HG02840 (cell line): ENCODE results near the gene UBQLN1.
A peak's percentile ranks its signal among the peaks of the same experiment; 100 is the strongest.
"Not testable (repeated sequence)": the region's sequence is repeated elsewhere in the genome, so short reads cannot be mapped to it uniquely, and the experiment has no call there.

Experiments used
- ATAC-seq: cut with Tn5 transposase; IDR thresholded peaks from one replicate; pipeline ENCODE4 v1.9.1; 2021; ENCODE audit warnings: mild to moderate bottlenecking, moderate library complexity, moderate number of reproducible peaks; ENCODE audit not compliant: unreplicated experiment, low FRiP score

The UBQLN1 gene

DNA sequence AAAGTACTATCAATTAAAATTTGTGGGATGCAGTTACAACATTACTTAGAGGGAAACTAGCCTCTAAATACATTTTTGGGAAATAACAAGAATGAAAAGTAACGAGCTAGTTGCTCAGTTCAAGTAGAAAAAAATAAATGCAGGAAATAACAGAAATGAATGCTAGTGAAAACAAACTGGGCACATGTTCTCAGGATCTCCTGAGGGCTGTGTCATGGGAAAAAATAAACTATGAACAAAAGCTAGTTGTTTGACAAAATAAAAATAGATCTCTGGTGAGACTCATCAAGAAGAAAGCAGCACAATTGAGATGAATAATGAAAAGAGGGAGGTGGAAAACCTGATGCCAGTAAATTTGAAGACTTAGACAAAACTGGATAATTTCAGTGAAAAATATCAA, 68.5 kb downstream of the UBQLN1 start:
- ATAC-seq: no peak

DNA sequence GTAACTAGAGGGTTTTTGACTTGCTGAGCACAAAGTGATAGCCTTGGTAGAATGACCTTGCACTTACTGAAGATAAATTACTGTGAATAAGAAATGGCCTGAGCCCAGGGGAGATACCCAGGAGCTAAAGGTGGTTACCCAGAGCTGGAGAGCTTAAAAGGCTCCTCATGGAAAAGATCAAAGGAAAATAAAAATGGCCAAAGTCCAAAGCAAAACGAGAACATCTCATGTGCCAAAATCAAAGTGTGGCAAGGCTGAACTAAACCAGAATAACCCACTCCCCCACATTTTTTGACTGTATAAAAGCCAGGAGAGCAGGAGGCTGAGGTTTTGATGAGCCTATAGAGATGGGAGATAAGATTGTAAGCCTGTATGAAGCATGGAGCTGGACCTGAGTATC, 70.4 kb downstream of the UBQLN1 start:
- no peak for ATAC-seq

DNA sequence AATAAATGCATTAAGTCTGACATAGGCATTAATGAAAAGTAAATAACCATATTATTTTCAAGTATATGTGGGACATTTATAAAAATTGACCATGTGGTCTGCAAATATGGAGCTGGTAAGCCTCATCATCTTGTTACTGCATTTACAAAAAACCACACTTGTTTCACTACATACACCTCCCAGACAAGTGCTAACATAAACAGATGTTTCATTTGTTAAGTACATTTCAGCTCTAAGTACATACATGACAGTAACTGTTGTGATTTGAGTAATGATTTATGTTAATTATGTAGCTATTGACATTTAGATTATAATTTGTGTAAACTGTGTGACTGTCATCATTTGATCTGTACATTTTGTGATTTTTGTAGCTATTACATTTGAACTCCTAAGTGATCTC, 70.9 kb downstream of the UBQLN1 start:
- no peak for ATAC-seq

DNA sequence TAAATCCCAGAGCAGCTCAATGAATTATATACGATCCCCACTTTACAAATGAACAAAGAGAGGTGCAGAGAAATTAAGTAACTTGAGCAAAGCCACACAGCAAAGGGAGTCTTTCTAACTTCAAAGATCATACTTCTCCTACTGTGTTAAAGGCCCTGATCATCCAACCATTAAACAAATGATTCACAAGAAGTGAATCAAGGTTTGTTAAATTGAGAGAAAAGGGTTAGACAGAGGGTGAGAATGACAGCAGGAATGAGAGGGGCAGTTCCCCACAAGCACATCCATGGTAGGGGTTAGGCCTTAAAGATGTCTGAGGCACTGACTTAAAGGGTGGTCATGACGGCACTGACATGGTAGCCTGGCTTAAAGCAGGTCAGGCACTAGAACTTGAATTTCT, 74.1 kb downstream of the UBQLN1 start:
- no peak for ATAC-seq

DNA sequence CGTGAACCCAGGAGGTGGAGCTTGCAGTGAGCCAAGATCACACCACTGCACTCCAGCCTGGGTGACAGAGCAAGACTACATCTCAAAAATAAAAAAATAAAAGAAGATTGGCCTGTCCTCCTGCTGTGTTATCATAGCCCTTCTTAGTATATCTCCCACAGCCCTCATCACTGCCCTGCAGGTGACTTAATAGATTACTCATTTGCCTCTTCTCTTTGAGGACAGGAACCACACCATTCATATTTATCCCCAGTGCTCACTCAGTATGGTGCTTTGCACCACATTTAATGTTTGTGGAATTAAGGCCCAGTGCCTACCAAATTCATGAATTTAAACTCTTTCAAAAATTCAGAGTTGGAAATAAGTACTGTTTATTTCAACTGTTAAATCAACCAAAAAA, 74.5 kb downstream of the UBQLN1 start:
- ATAC-seq: no peak

DNA sequence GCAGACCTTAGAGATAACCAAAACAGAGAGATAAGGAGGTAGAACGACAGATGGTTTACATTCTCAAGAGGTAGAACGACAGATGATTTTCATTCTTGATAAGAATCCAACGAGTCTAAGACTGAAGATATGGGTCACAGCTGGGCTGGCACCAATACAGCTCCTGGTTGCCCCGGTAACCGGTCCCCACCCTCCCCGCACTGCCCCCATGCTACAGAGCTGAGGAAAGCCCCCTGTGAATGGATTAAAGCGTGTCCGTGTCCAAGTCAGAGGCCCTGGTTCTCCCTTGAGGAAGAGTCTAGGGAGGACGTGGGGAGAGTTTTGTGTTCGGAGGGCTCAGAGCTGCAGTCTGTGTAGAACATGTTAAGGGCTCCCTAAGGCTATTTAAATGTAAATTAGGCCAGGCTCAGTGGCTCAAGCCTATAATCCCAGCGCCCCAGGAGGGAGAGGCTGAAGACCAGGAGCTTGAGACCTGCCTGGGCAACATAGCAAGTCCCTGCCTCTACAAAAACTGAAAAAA, 76.8 kb downstream of the UBQLN1 start:
- no peak for ATAC-seq

DNA sequence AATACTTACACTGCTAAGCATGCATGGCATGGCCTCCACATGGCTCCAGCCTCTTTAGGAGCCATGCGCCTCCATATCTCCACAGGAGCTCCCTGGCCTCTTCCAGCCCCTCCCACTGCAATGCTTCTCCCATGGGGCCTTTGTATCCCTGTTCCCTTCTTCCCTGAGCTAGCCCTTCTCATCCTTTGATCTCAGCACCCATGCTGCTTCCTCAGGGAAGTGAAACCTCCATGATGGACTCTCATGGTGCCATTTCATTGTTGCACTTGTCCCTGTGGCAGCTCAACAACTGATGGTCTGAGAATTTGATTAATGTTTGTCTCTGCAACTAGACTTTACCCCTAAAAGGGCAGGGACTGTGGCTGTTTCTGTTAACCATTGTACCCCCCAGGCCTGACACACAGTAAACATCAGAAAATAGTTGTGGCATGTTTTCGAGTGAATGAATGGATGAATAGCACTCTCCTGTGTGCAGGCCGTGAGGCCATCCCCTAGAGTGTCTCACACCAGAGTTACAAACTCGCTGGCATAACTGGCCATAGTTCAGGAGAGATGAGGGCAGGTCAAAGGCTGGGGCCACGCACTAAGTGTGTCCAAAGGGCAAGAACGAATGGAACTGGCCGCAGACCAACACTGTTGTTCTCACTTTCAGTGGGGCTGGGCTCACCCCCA, 78.2 kb downstream of the UBQLN1 start:
- ATAC-seq: no peak

DNA sequence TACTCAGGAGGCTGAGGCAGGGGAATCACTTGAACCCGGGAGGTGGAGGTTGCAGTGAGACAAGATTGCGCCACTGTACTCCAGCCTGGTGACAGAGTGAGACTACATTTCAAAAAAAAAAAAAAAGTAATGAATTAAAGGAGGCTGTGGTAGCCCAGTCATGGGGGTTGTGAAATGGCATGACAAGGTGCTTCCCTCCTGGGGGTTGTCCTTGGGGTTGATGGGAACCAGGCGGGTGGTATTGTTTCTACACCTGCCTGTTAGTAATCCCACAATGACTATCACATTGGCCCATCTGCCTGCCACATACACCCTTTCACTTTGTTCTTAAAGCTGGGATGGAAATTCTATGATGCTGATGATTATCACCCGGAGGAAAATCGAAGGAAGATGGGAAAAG, 79.2 kb downstream of the UBQLN1 start:
- no peak for ATAC-seq

DNA sequence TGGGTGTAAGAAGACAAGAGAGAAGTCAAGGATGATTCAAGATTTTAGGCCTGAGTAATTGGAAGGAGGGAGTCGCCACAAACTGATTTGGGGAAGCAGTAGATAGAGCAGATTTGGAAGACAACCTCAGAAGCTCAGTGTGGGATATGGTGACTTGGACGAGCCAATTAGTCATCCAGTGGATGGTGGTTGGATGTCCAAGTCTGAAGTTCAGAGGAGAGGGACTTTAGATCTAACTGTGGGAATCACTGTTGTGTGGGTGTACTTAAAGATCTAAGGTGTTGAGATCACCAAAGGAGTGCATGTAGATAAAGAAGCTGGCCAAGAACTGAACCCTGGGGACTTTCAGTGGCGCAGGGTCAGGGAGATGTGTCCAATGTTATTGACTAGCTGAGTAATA, 82.6 kb downstream of the UBQLN1 start:
- no peak for ATAC-seq

DNA sequence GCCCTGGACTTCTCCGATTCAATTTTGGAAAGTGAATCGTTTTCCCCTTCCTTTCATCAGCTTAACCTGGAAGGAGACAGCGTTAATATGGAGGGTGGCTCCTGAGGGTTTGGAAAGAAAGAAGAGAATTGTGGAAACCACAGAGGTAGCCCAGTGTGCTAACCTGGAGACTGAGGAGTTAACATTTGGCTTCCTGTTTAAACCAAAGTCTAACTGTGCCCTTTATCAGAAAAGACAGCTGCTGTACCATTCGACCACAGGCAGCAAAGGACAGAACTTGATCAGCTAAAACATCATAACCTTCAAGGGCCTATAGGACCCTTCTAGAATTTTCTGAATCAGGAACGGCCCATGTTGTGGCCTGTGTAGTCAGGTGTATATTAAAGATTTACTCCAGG, 84.1 kb downstream of the UBQLN1 start:
- ATAC-seq: peak; percentile 6

DNA sequence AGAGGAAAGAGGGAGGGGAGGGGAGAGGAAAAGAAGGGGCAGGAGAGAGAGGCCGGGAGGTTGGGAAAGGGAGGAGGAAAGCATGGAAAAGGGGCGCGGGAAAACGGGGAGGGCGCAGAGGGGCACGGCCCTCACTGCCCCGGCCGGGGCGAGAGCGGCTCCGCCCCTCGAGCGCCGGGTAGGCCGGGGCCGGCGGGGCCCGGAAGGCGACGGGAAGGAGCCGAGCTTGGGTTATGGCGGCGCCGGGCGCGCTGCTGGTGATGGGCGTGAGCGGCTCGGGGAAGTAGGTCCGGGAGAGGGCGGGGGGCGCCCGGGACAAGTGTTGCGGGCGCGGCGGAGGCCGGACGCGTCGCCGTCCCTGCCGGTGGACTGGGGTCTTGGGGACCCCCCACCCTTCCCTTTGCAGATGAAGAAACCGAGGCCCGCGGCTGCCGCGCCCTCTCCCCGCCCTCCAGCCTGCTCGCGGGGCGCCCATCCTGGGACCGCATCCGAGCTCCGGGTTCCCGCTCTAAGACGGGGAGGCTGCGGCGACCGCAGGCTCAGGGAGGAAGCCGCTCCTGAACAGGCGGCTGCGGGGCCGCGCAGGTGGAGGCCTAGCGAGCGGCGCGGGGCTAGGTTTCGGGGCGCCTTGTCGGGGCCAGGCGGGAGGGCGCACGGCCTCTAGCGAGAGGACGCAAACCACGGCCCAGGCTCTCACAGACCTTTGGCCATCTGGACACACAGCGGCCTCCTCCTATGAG, 84.6 kb downstream of the UBQLN1 start, which contains the start of gene IDNK:
Gene IDNK, plus strand, starts transcription at position 205 of the 740 bp plus-strand sequence. Its CDS starts 29 bp downstream, at position 234.
- ATAC-seq: peak; percentile 85

DNA sequence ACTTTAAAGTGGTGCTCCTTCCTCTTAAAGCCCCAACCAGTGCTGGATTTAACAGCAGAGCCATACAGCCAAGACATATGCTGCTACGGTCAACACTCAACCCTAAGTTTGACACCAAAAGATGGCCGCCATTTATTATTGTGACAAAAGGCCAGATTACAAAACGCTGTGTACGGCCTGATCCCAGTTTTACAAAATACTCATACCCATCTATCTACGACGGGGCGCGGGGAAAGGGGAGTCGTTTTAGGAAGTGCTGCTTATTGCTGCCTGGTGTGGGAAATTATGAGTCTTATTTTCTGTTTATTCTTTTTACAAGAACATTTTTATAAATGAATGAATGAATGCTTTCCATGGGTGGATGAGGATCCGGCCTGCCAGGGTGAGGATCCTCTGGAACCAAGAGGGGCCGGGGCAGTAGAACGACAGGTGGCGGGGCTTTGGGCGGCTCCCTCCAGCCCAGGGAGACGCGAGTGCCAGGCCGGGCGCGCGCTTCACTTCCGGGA, 85.3 kb downstream of the UBQLN1 start:
- peak; percentile 38 for ATAC-seq

DNA sequence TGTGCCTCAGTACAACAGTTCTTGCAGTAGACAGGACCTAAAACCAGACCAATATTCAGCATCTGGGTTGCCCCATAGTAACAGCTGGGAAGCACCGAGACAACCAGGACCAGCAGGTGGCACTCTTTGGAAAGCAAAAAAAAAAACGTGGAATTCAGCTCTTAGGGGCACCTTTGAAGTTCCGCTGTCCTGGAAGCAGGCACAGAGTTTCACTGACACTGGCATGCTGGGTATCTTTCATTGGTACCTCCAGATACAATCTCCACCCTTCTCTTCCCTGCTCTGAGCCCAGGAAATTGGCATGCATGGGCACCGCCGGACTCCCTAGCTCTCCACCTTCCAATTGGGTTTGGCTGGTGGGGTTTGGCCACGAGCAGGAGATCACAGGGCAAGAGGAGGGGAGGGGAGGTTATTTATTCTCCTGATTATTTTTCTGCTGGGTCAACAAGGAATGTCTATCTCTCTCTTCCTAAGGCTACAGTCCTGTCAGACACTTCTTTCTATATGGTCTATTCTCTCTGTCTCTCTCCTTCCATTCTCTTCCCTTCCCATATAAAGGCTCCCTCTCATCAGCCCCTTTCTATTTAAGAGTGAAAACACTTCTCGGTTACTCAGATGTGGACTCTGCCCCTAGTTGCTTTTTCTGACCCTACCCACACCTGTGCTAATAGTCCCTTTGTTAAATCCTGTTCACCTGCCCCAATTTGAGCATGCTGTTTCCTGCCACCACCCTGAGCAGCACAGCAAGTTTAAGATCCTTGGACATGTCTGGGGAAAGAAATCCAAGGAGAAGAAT, 86.7 kb downstream of the UBQLN1 start:
- no peak for ATAC-seq

DNA sequence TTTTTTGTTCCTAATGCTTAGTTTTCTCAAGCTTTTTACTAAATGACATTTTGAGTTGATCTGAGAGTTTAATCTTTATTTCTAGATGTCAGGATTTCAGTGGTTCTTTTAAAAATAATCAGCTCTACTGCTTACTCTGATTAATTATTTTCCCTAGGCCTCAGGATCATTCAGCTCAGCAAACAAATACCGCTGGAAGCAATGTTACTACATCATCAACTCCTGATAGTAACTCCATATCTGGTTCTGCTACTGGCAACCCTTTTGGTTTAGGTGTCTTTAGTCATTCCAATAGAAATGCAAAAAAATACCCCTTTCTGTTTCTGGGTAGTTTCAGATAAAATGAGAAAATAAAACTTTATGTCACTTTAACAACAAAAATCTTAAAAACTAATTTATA, 90.5 kb downstream of the UBQLN1 start:
- no peak for ATAC-seq

DNA sequence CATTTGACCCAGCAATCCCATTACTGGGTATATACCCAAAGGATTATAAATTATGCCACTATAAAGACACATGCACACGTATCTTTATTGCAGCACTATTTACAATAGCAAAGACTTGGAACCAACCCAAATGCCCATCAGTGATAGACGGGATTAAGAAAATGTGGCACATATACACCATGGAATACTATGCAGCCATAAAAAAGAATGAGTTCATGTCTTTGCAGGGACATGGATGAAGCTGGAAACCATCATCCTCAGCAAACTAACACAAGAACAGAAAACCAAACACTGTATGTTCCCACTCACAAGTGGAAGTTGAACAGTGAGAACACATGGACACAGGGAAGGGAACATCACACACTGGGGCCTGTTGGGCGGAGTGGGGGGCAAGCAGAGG, 94.5 kb downstream of the UBQLN1 start:
- not testable (repeated sequence) for ATAC-seq
